Upper lobe of left lung (tissue), 4 donors: Measurements from ENCODE around the gene TF.

Source experiments
- POLR2A ChIP-seq, 4 donors: fragments of 450-650 bp; IDR thresholded peaks; one replicate each; pipeline ENCODE4 v1.5.1; 2016 to 2017; ENCODE audit warnings: antibody characterized with exemption in 4 of 4, mild to moderate bottlenecking in 2 of 4
- TF ChIP-seq, protein P1 (sequence below), 6 experiments: fragments of 450-650 bp in 4 of 6; fragments of 200-600 bp in 2 of 6; sonication (generic) in 2 of 6; IDR thresholded peaks; one replicate each; pipeline ENCODE4 v1.5.1; 2016 to 2019; ENCODE audit warnings: antibody characterized with exemption in 6 of 6

DNA sequence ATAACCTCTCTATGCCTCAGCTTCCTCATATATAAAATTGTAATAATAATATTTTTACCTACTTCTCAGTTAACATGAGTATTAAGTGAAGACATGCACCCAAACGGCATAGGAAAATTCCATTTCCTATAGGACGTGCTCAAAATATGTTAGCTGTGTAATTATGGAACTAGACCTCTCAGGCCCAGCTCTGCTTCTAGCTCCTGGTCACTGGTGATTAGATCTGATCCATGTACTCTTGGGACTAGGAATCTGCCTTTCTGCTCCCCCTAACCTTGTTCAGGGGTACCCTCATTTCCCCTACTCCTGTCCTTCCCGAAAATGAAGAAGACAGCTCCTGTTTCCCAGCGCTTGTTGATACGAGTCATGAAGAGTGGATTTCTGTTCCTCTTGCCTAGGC, 29.6 kb downstream of the TF start:
- no peak for TF ChIP-seq POLR2A (IDR thresholded peaks at IDR 0.05)
- TF ChIP-seq, protein P1, sequence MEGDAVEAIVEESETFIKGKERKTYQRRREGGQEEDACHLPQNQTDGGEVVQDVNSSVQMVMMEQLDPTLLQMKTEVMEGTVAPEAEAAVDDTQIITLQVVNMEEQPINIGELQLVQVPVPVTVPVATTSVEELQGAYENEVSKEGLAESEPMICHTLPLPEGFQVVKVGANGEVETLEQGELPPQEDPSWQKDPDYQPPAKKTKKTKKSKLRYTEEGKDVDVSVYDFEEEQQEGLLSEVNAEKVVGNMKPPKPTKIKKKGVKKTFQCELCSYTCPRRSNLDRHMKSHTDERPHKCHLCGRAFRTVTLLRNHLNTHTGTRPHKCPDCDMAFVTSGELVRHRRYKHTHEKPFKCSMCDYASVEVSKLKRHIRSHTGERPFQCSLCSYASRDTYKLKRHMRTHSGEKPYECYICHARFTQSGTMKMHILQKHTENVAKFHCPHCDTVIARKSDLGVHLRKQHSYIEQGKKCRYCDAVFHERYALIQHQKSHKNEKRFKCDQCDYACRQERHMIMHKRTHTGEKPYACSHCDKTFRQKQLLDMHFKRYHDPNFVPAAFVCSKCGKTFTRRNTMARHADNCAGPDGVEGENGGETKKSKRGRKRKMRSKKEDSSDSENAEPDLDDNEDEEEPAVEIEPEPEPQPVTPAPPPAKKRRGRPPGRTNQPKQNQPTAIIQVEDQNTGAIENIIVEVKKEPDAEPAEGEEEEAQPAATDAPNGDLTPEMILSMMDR (IDR thresholded peaks at IDR 0.05): no peak
